RCC 7860 (cell line): ENCODE results near the gene PSMC5.
A peak's percentile ranks its signal among the peaks of the same experiment; 100 is the strongest.

Source experiments
- DNase-seq: peaks from one replicate; pipeline ENCODE4 v3.0.0-alpha.2; 2015; ENCODE audit warnings: low spot score
- FAIRE-seq: peaks from 2 replicates; lab custom pipeline; 2012; peaks lifted over from hg19 to GRCh38; lab: Jason Lieb, UNC

Gene PSMC5

GRCh38 chr17:63820963-63821561 lies 6.2 kb upstream of the PSMC5 start:
- DNase-seq = no peak
- FAIRE-seq = no peak

GRCh38 chr17:63821804-63822203 lies 5.4 kb upstream of the PSMC5 start:
- FAIRE-seq (no peak), DNase-seq (no peak)

DNA sequence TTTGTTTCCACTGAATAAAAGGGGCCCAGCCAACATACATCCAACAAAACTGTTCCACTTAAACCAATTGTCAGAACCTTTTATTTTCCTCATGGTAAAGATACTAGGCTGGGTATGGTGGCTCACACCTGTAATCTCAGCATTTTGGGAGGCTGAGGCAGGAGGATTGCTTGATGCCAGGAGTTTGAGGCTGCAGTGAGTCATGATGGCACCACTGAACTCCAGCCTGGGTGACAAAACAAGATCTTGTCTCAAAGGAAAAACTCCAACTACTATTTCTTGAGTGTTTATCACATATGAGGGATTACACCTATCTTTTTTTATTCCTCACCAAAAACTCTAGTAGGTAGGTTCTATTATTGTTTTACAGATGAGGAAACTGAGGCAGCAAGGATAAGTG lies 4.7 kb upstream of the PSMC5 start:
- FAIRE-seq (no peak), DNase-seq (no peak)

DNA sequence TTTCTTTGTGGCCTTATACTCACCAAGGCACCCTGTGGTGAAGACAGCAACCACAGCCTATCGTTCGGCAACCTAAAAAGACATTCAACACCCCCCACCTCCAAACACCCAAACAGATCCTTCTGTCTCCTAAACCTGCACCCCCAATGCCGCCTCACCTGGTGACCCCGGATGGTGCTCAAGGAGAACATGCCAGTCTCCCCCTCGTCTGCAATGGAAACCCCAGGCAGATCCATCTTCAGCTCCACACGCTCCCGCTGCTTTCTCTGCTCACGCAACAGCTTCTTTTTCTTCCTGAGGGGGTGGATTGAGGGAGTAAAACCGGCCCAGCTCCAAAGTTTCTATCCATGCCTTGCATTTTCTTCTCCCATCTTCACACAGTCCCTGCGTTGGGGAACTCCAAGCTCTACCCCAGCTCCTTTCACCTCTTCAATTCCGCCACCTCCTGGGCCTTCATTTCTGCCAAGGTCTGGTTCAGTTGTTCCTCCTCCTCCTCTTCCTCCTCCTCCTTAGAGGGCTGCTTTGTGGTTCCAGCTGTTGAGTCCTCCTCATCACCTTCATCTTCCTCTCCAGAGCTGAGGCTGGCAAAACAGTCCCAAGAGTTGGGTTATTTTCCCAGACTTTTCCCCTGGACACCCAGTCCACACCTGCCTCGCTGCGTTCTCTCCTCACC lies 3.4 kb upstream of the PSMC5 start:
- DNase-seq = no peak
- no peak for FAIRE-seq

DNA sequence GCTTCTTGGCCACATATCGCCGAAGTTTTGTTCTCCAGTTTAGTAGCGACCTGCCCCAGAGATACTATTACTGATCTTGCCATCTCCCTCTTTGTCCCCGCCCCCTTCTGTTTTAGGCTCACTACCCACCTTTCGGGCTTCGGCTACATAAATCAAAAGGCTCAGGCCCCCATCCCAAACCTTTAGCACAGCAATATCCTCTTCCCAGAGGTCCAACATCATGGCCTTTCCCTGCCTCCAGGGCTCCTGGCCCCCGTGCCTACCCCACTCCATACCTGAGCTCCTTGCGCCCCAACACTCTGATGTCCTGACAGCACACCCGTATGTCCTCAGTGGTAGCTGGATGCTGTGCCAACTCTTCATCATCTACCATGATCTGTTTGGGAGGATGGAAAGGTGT lies 2.9 kb upstream of the PSMC5 start:
- no peak for FAIRE-seq
- no peak for DNase-seq

DNA sequence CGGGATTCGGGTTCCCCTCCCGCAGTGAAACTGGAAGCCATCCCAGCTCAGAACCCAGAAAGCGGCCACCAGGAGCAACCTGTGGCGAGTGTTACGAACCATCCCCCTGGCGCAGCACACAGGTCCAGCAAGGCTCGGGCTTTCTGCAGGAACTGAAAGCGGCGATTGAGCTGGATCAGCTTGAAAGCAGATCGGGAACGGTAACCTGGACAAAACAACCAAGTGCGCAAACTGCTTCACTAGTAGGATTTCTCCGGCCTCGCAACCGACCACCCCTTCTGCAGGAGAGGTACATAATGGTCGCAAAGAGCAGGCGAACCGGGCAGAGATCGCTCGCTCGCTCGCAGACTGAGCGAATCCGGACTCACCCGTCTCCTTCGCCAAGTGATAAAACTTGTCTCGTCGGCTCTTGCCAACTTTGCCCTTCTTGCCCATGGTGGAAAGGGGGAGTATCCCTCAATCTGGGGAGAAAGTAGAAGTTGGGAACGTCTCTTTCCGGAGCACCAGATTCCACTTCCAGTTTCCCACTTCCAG lies 696 bp upstream of the PSMC5 start:
- DNase-seq = no peak
- no peak for FAIRE-seq

DNA sequence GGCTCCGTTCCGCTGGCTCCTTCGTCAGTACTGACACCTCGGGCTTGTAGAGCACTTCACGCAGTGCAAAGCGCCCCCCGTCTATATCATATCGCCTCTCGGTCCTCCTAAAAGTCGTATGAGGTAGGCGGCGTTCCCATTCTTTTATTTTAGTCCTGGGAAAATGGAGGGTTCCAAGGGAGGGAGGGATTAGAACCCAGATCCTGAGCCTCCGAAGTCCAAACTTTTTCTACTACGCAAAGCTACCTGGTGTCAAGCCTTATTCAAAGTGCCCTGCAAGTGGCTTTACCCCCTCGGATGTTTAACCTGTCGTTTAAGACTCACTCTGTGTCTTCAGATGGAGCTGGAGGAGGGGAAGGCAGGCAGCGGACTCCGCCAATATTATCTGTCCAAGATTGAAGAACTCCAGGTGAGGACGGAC lies 580 bp downstream of the PSMC5 start:
- DNase-seq (no peak), FAIRE-seq (no peak)

- no peak for FAIRE-seq
- no peak for DNase-seq
Measured at GRCh38 chr17:63828936-63829335, 1.7 kb downstream of the PSMC5 start.

GRCh38 chr17:63830278-63830677 lies 3.0 kb downstream of the PSMC5 start:
- DNase-seq (no peak), FAIRE-seq (no peak)

DNA sequence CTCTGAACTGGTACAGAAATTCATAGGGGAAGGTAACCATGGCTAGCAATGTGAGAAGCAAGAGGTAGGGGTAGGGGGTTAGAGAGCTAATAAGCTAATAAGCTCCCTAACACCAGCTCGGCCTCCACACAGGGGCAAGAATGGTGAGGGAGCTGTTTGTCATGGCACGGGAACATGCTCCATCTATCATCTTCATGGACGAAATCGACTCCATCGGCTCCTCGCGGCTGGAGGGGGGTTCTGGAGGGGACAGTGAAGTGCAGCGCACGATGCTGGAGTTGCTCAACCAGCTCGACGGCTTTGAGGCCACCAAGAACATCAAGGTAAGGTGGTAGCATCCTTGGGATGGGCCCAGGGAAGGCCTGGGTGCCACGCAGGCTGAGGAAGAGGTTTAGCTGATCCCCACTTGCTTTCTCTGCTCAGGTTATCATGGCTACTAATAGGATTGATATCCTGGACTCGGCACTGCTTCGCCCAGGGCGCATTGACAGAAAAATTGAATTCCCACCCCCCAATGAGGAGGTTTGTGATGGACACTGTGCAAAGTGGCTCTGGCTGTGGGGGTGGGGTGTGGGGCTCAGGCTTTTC lies 3.8 kb downstream of the PSMC5 start:
- no peak for FAIRE-seq

GRCh38 chr17:63831505-63831904 lies 4.3 kb downstream of the PSMC5 start:
- FAIRE-seq (no peak), DNase-seq (no peak)

More for the DNA sequence above, 3.8 kb downstream of the PSMC5 start:
- no peak for DNase-seq

- FAIRE-seq (no peak), DNase-seq (no peak)
Measured at GRCh38 chr17:63832014-63832413, 4.8 kb downstream of the PSMC5 start.

GRCh38 chr17:63832455-63832854 lies 5.2 kb downstream of the PSMC5 start:
- DNase-seq (no peak), FAIRE-seq (no peak)

- no peak for FAIRE-seq
Measured at GRCh38 chr17:63833026-63833740, 6.0 kb downstream of the PSMC5 start.

GRCh38 chr17:63833741-63834373 lies 6.6 kb downstream of the PSMC5 start:
- DNase-seq (no peak), FAIRE-seq (no peak)

More at GRCh38 chr17:63833026-63833740, 6.0 kb downstream of the PSMC5 start:
- DNase-seq = no peak

- FAIRE-seq (peak; percentile 35), DNase-seq (peak; percentile 72)
Measured at GRCh38 chr17:63834431-63835166, 7.4 kb downstream of the PSMC5 start.

DNA sequence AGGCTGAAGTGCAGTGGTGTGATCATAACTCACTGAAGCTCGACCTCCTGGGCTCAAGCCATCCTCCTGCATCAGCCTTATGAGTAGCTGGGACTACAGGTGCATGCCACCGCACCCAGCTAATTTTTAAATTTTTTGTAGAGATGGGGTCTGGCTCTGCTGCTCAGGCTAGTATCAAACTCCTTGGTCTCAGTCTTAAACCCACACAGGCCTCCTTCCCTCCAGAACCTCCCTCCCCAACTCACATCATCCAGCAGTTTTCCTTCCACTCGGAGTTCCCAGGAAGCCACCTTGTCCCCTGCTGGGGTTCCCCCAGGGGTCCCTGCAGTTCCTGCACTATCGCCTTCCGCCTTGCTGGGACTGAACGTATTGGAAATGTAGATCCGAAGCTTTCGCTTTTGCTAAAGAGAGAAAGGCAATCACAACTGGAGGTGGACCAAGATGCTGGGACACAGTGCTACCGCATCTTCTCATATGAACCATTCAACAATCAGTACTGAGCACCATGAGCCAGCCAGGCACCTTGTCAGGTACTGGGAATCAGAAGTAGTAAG lies 8.0 kb downstream of the PSMC5 start:
- FAIRE-seq (no peak), DNase-seq (no peak)

GRCh38 chr17:63836811-63837210 lies 9.6 kb downstream of the PSMC5 start:
- DNase-seq (no peak), FAIRE-seq (no peak)

DNA sequence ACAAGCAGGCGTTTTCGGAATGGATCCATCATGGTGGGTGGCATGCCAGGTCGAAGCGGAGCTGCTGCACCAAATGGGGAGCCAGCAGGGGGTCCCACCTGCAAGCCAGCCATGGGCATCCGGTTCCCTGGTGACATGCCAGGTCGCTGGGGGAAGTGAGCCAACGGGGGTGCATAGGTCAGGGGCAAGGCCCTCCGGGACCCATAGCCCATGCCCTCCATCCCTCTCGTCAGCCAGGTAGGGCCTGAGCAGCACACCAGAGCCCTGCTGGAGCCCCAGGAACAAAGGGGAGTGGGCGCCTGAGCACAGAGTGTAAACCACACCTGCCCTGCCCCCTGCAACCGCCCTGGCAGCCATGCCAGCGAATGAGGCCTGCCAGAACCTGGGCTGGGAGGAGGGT lies 10.2 kb downstream of the PSMC5 start:
- FAIRE-seq = no peak

DNA sequence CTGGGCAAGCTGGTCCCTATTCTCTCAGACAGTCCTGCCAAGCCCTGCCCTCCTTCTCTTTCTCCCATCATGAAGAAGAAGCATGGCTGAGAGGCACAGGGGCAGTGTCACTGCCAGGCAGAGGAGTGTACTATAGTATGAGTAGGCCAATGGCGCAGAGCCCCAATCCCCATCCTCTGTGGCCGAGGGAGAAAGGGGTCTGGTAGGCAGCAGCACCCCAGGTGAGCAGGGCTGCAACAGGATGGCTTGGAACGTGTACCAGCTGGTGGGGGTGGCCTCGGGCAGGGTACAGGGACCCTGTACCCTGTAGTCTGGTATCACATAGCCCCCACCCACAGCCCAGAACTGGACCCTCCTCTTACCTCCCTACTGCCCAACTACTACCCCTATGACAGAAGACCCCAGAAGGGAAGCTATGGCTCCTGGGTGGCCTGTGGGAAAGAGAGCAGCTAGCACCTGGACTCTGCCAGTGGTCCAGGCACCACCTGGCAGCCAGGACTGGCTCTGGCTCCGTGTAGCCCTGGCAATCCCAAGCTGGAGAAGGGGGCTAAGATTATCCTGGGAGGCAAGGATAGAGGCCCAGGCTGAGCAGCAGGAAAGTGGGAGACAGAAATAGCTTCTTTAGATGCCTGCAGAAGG lies 10.8 kb downstream of the PSMC5 start:
- no peak for FAIRE-seq
- no peak for DNase-seq

More for the DNA sequence above, 10.2 kb downstream of the PSMC5 start:
- DNase-seq = no peak
